ENCODE data around the gene SLIT3.
"Not testable (repeated sequence)": the region's sequence is repeated elsewhere in the genome, so short reads cannot be mapped to it uniquely, and the experiment has no call there.

Gene SLIT3

DNA sequence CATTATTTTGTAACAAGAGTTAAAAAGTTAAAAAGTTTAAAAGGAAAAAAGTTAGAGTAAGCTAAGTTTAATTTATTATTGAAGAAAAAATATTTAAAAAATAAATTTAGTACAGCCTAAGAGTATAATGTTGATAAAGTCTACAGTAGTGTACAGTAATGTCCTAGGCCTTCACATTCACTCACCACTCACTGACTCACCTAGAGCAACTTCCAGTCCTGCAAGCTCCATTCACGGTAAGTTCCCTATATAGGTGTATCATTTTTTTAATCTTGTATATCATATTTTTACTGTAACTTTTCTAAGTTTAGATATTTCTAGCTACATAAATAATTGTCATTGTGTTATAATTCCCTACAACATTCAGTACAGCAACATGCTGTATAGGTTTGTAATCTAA lies 652.4 kb downstream of the SLIT3 start:
- Mint-ChIP-seq H3K27me3 (ENCODE audit: low read depth, poor library complexity) (peaks cover 29% of the 10 kb centered on the region), H3K9me3 (peaks cover 18% of the 10 kb centered on the region), H3K27ac (no peak overlapping the region), H3K4me1 (peaks cover 6% of the 10 kb centered on the region), H3K4me3 (no peak overlapping the region), H3K36me3 (ENCODE audit: low read depth) (peaks cover 9% of the 10 kb centered on the region)
- DNase-seq, result no peak
- TF ChIP-seq, protein P1, sequence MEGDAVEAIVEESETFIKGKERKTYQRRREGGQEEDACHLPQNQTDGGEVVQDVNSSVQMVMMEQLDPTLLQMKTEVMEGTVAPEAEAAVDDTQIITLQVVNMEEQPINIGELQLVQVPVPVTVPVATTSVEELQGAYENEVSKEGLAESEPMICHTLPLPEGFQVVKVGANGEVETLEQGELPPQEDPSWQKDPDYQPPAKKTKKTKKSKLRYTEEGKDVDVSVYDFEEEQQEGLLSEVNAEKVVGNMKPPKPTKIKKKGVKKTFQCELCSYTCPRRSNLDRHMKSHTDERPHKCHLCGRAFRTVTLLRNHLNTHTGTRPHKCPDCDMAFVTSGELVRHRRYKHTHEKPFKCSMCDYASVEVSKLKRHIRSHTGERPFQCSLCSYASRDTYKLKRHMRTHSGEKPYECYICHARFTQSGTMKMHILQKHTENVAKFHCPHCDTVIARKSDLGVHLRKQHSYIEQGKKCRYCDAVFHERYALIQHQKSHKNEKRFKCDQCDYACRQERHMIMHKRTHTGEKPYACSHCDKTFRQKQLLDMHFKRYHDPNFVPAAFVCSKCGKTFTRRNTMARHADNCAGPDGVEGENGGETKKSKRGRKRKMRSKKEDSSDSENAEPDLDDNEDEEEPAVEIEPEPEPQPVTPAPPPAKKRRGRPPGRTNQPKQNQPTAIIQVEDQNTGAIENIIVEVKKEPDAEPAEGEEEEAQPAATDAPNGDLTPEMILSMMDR (IDR thresholded peaks at IDR 0.05), result no peak

DNA sequence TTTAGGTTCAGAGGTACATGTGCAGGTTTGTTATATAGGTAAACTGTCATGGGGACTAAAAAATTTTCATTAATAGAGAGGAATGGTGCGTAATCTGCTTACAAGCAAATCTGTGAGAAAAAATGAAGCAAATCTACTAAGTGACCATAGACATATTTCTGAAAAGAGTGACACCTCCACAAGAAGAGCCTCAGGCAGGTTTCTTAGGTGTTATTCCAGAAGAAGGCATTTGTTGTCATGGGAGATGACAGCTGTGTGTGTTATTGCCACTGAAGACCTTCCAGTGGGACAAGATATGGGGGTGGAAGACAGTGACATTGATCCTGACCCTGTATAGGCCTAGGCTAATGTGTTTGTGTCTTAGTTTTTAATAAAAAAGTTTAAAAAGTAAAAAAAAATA lies 652.9 kb downstream of the SLIT3 start:
- H3K9me3 Mint-ChIP-seq, result peaks cover 18% of the 10 kb centered on the region
- no peak overlapping the region for H3K4me3 Mint-ChIP-seq
- no peak for DNase-seq
- peaks cover under 1% of the 10 kb centered on the region for H3K4me1 Mint-ChIP-seq
- H3K36me3 Mint-ChIP-seq (ENCODE audit: low read depth), result peaks cover 9% of the 10 kb centered on the region
- no peak overlapping the region for H3K27ac Mint-ChIP-seq
- TF ChIP-seq, protein P1 (IDR thresholded peaks at IDR 0.05), result no peak
- peaks cover 29% of the 10 kb centered on the region for H3K27me3 Mint-ChIP-seq (ENCODE audit: low read depth, poor library complexity)

- Mint-ChIP-seq H3K4me3 (no peak overlapping the region), H3K4me1 (no peaks in the 10 kb centered on the region), H3K27ac (no peak overlapping the region), H3K9me3 (peaks cover 23% of the 10 kb centered on the region), H3K36me3 (ENCODE audit: low read depth) (peaks cover 9% of the 10 kb centered on the region), H3K27me3 (ENCODE audit: low read depth, poor library complexity) (peaks cover 24% of the 10 kb centered on the region)
- TF ChIP-seq, protein P1 (IDR thresholded peaks at IDR 0.05), result no peak
- no peak for DNase-seq
Measured at GRCh38 chr5:168647083-168647482, 653.9 kb downstream of the SLIT3 start.

- DNase-seq, result no peak
- Mint-ChIP-seq H3K9me3 (peaks cover 24% of the 10 kb centered on the region), H3K27me3 (ENCODE audit: low read depth, poor library complexity) (peaks cover 23% of the 10 kb centered on the region), H3K4me3 (no peak overlapping the region), H3K4me1 (no peaks in the 10 kb centered on the region), H3K36me3 (ENCODE audit: low read depth) (peaks cover 9% of the 10 kb centered on the region), H3K27ac (no peak overlapping the region)
- TF ChIP-seq, protein P1 (IDR thresholded peaks at IDR 0.05), result no peak
Measured at GRCh38 chr5:168646335-168646734, 654.6 kb downstream of the SLIT3 start.

GRCh38 chr5:168645195-168645594 lies 655.7 kb downstream of the SLIT3 start:
- H3K4me1 Mint-ChIP-seq, result no peaks in the 10 kb centered on the region
- peaks cover 9% of the 10 kb centered on the region for H3K36me3 Mint-ChIP-seq (ENCODE audit: low read depth)
- peaks cover 16% of the 10 kb centered on the region for H3K27me3 Mint-ChIP-seq (ENCODE audit: low read depth, poor library complexity)
- DNase-seq, result no peak
- peaks cover 24% of the 10 kb centered on the region for H3K9me3 Mint-ChIP-seq
- H3K27ac Mint-ChIP-seq, result no peak overlapping the region
- H3K4me3 Mint-ChIP-seq, result no peak overlapping the region
- TF ChIP-seq, protein P1 (IDR thresholded peaks at IDR 0.05), result no peak

DNA sequence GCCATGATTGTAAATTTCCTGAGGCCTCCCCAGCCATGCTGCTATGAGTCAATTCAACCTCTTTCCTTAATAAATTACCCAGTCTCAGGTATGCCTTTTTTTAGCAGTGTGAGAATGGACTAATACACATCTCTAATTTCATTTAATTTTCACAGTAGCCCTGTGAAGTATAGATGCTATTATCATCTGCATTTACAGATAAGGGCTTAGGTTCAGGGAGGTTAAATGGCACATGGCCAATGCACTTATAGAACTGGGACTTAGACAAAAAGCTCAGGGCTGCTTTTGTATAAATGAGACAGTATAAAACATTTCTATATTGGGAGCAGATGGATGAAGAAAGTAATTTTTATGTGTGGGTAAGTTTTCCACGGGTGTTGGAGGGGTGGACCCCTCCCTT lies 658.9 kb downstream of the SLIT3 start:
- Mint-ChIP-seq H3K4me1 (no peaks in the 10 kb centered on the region), H3K27ac (no peak overlapping the region), H3K9me3 (peaks cover 20% of the 10 kb centered on the region), H3K36me3 (ENCODE audit: low read depth) (peaks cover 9% of the 10 kb centered on the region), H3K27me3 (ENCODE audit: low read depth, poor library complexity) (peaks cover 7% of the 10 kb centered on the region), H3K4me3 (no peak overlapping the region)
- TF ChIP-seq, protein P1 (IDR thresholded peaks at IDR 0.05), result no peak
- DNase-seq, result no peak

GRCh38 chr5:168638846-168639245 lies 662.1 kb downstream of the SLIT3 start:
- H3K4me3 Mint-ChIP-seq; DNase-seq; H3K4me1 Mint-ChIP-seq; H3K27me3 Mint-ChIP-seq (ENCODE audit: low read depth, poor library complexity); H3K27ac Mint-ChIP-seq; H3K36me3 Mint-ChIP-seq (ENCODE audit: low read depth): not testable (repeated sequence)
- H3K9me3 Mint-ChIP-seq, result peaks cover 23% of the 10 kb centered on the region

Data from nephron progenitor cell (in vitro differentiated cells).